ENCODE results near the gene ENPP1.

- TF ChIP-seq CTCF (IDR thresholded peaks at IDR 0.05): no peak
- no peak for TF ChIP-seq EZH2 (IDR thresholded peaks at IDR 0.05; ENCODE audit: borderline replicate concordance, insufficient read depth, low read depth, low read length, poor library complexity, severe bottlenecking)
These were observed 33.2 kb downstream of the ENPP1 start for GRCh38 chr6:131840936-131841583.
